Panc1 (cell line): ENCODE measurements around the gene LHFPL5. TPM values are rescaled to one million over a fixed set of nuclear protein-coding genes. Genes with fewer than 3 reads are reported as not detected.

Experiments
- ATAC-seq: fragments of 200-7000 bp; cut with Tn5 transposase; 2 replicates; pipeline ENCODE4 v1.9.1; 2020; ENCODE audit warnings: mild to moderate bottlenecking, moderate library complexity
- BruUV-seq: library from RNA; stranded (reverse); fragments of 400-500 nt; replicated peaks from 2 replicates; lab custom pipeline; 2021; lab: Mats Ljungman, UMichigan
- CTCF ChIA-PET: fragments of 300-600 bp; sonication (Branson Sonifier 250); formaldehyde crosslinking; loops from one replicate; lab custom pipeline; 2022; ENCODE audit warnings: antibody characterized with exemption; lab: Charles Lee
- POLR2A ChIA-PET: fragments of 300-600 bp; sonication (Branson Sonifier 250); formaldehyde crosslinking; loops from one replicate; lab custom pipeline; 2022; ENCODE audit warnings: antibody characterized with exemption; lab: Charles Lee
- DNase-seq: peaks from one replicate; pipeline ENCODE4 v3.0.0-alpha.2; 2010; ENCODE audit warnings: low read depth, low spot score
- H3K27ac ChIP-seq: 2 replicates; pipeline ENCODE4 v1.5.1; 2011; ENCODE audit warnings: mild to moderate bottlenecking, low read length, inconsistent platforms
- H3K27me3 ChIP-seq: fragments of 200-500 bp; sonication (Bioruptor generic); 2 replicates; pipeline ENCODE4 v1.6.0; 2014; ENCODE audit warnings: low read length, inconsistent platforms; ENCODE audit not compliant: control insufficient read depth, insufficient read depth
- H3K36me3 ChIP-seq: fragments of 200-500 bp; sonication (Bioruptor generic); 2 replicates; pipeline ENCODE4 v1.5.1; 2014; ENCODE audit warnings: inconsistent platforms, mild to moderate bottlenecking, low read length, moderate library complexity; ENCODE audit not compliant: control insufficient read depth, insufficient read depth
- H3K4me1 ChIP-seq: 2 replicates; pipeline ENCODE4 v1.5.1; 2011; ENCODE audit warnings: inconsistent platforms, mild to moderate bottlenecking, low read length, moderate library complexity; ENCODE audit not compliant: control insufficient read depth, insufficient read depth
- H3K4me3 ChIP-seq, 2 experiments: 2 replicates each; pipeline ENCODE4 v1.5.1; 2011 to 2012; ENCODE audit warnings: low read depth in 2 of 2, low read length in 2 of 2, mild to moderate bottlenecking in 2 of 2, inconsistent platforms in 1 of 2, moderate library complexity in 1 of 2
- H3K9me3 ChIP-seq: fragments of 200-500 bp; sonication (Bioruptor generic); 2 replicates; pipeline ENCODE4 v1.5.1; 2014; ENCODE audit warnings: low read depth, mild to moderate bottlenecking, inconsistent platforms, low read length, moderate library complexity; ENCODE audit not compliant: control insufficient read depth, insufficient read depth
- CTCF ChIP-seq: fragments of 450-650 bp; IDR thresholded peaks from 2 replicates; pipeline ENCODE4 v1.5.1; 2017; ENCODE audit warnings: mild to moderate bottlenecking
- POLR2AphosphoS5 ChIP-seq: IDR thresholded peaks from 2 replicates; pipeline ENCODE4 v1.6.1; 2012; ENCODE audit warnings: mild to moderate bottlenecking, low read depth, low read length, moderate library complexity
- REST ChIP-seq, 2 experiments: IDR thresholded peaks; 2 replicates each; pipeline ENCODE4 v1.6.1; 2011 to 2012; ENCODE audit warnings: low read depth in 2 of 2, control low read depth in 1 of 2, low read length in 1 of 2, mild to moderate bottlenecking in 1 of 2, moderate library complexity in 1 of 2; ENCODE audit not compliant: insufficient read depth in 1 of 2
- SIN3A ChIP-seq: IDR thresholded peaks from 2 replicates; pipeline ENCODE4 v1.6.1; 2012; ENCODE audit warnings: low read depth, mild to moderate bottlenecking, low read length, moderate library complexity, borderline replicate concordance; ENCODE audit not compliant: insufficient read depth
- TCF7L2 ChIP-seq: IDR thresholded peaks from 2 replicates; pipeline ENCODE4 v1.6.1; 2011; ENCODE audit warnings: mild to moderate bottlenecking, low read depth, low read length, inconsistent platforms
- in situ Hi-C: cut with HindIII; loops from 2 replicates; pipeline ENCODE4 v1.10.0; 2016; ENCODE audit warnings: low sequenced_read_pairs, low pct_unique_long_range_greater_than_20kb
- intact Hi-C: fragments of 100-400 bp; cut with micrococcal nuclease; formaldehyde crosslinking; loops from one replicate; pipeline ENCODE4 v1.10.0; 2022; ENCODE audit not compliant: unreplicated experiment
- total RNA-seq: library from RNA; stranded (reverse); gene quantifications from one replicate; pipeline ENCODE4 v1.2.1, GENCODE V29; 2021; ENCODE audit not compliant: unreplicated experiment

Gene LHFPL5
- total RNA-seq, 1 experiment from 2014 or later: not detected

GRCh38 chr6:35782424-35782823, 22.7 kb upstream of the LHFPL5 start:
- no peaks in the 10 kb centered on the region; the same call in 1 of the 2 replicates for H3K27me3 ChIP-seq
- no peak for DNase-seq
- no peaks in the 10 kb centered on the region for H3K9me3 ChIP-seq
- intact Hi-C loops: no loop called here
- in situ Hi-C loops: no loop called here
- BruUV-seq: no TSS peak
- H3K4me1 ChIP-seq: peaks cover 3% of the 10 kb centered on the region
- TF ChIP-seq CTCF (no peak), POLR2AphosphoS5 (no peak), SIN3A (no peak), TCF7L2 (no peak), REST (IDR thresholded peaks at IDR 0.05; ENCODE audit: insufficient read depth in 1 of 2, low read depth in 2 of 2, low read length in 1 of 2) (no peak)
- ChIA-PET CTCF (no interaction called here), POLR2A (no interaction called here)
- H3K27ac ChIP-seq: no peak overlapping the region
- no peaks in the 10 kb centered on the region for H3K36me3 ChIP-seq
- ATAC-seq: no peak
- no peak overlapping the region for H3K4me3 ChIP-seq

- in situ Hi-C loops: no loop called here
- POLR2A ChIA-PET: no interaction called here
- CTCF ChIA-PET: no interaction called here
- Histone ChIP-seq H3K4me1 (peaks cover 3% of the 10 kb centered on the region), H3K27me3 (peaks cover 5% of the 10 kb centered on the region), H3K9me3 (no peaks in the 10 kb centered on the region), H3K27ac (no peak overlapping the region), H3K4me3 (no peak overlapping the region), H3K36me3 (no peaks in the 10 kb centered on the region)
- no peak for ATAC-seq
- intact Hi-C loops: no loop called here
- TF ChIP-seq CTCF (no peak), TCF7L2 (no peak), SIN3A (no peak), POLR2AphosphoS5 (no peak), REST (IDR thresholded peaks at IDR 0.05; ENCODE audit: insufficient read depth in 1 of 2, low read depth in 2 of 2, low read length in 1 of 2) (no peak)
- no TSS peak for BruUV-seq
- no peak for DNase-seq
These were observed 21.0 kb upstream of the LHFPL5 start for GRCh38 chr6:35784200-35784599.
